ENCODE data around the gene SLC2A4. TPM values are rescaled to one million over a fixed set of nuclear protein-coding genes. Genes with fewer than 3 reads are reported as not detected.
"Not testable (repeated sequence)": the region's sequence is repeated elsewhere in the genome, so short reads cannot be mapped to it uniquely, and the experiment has no call there.

Gene SLC2A4
- total RNA-seq (2014; rRNA removed; shearing (Covaris generic)), result 0.06 TPM in 1 of 2 replicates, not detected in the other

DNA sequence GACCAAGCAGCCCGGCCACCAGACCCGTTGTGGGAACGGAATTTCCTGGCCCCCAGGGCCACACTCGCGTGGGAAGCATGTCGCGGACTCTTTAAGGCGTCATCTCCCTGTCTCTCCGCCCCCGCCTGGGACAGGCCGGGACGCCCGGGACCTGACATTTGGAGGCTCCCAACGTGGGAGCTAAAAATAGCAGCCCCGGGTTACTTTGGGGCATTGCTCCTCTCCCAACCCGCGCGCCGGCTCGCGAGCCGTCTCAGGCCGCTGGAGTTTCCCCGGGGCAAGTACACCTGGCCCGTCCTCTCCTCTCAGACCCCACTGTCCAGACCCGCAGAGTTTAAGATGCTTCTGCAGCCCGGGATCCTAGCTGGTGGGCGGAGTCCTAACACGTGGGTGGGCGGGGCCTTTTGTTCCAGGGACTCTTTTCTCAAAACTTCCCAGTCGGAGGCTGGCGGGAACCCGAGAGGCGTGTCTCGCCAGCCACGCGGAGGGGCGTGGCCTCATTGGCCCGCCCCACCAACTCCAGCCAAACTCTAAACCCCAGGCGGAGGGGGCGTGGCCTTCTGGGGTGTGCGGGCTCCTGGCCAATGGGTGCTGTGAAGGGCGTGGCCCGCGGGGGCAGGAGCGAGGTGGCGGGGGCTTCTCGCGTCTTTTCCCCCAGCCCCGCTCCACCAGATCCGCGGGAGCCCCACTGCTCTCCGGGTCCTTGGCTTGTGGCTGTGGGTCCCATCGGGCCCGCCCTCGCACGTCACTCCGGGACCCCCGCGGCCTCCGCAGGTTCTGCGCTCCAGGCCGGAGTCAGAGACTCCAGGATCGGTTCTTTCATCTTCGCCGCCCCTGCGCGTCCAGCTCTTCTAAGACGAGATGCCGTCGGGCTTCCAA lies at the start of gene SLC2A4:
TSS of gene SLC2A4 (plus strand) at position 645 of the 879 bp plus-strand sequence. CDS start at position 862, 217 bp downstream.
- DNase-seq (ENCODE audit: low read depth), result peak; percentile 98

- DNase-seq (ENCODE audit: low read depth), result no peak
Observed at GRCh38 chr17:7232114-7232513, 49.4 kb upstream of the SLC2A4 start.

GRCh38 chr17:7233701-7234082 lies 47.8 kb upstream of the SLC2A4 start:
- DNase-seq (ENCODE audit: low read depth), result no peak

DNA sequence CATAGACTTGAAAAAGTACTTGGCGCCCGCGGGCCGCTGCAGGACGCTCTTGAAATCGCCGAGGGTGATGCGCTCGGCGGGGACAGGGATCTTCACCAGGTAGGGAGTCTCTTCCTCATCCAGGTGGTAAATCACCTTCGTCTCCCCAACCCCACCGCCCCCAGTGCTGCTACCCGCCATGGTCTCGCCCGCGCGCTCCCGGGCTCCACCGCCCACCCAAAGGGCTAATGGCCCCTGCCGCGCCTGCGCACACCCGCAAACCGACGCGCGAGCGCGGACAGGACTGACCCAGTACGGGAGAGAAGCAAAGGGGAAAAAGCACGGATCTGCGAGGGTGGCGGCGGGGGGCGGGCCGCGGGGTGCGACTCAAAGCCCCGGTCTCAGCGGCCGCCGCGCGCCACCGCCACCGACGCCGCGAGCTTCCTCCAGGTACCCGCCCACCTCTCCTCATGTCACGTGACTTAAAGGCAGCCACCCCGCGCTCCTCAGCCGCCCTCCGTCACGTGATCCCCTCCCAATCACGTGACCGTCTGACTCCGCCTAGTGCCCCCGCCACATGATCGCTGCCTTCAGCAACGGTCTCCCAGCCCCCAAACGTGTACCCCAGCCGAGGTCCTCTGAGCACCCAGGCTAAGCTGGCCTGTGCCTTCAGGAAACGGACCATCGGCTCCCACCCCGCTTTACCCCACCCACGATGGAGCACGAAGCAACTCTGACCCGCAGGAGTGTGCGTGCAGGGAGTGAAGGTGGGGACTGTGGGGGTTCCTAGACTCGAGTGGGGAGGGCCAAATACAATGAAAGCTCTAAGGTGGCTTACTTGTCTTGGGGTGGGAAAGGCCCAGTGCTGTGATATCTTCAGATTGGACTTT lies 47.2 kb upstream of the SLC2A4 start, which contains the start of gene DVL2:
TSS of gene DVL2 (minus strand) at position 435 of the 869 bp plus-strand sequence. CDS start at position 180, 255 bp downstream.
- peak; percentile 98 for DNase-seq (ENCODE audit: low read depth)

DNA sequence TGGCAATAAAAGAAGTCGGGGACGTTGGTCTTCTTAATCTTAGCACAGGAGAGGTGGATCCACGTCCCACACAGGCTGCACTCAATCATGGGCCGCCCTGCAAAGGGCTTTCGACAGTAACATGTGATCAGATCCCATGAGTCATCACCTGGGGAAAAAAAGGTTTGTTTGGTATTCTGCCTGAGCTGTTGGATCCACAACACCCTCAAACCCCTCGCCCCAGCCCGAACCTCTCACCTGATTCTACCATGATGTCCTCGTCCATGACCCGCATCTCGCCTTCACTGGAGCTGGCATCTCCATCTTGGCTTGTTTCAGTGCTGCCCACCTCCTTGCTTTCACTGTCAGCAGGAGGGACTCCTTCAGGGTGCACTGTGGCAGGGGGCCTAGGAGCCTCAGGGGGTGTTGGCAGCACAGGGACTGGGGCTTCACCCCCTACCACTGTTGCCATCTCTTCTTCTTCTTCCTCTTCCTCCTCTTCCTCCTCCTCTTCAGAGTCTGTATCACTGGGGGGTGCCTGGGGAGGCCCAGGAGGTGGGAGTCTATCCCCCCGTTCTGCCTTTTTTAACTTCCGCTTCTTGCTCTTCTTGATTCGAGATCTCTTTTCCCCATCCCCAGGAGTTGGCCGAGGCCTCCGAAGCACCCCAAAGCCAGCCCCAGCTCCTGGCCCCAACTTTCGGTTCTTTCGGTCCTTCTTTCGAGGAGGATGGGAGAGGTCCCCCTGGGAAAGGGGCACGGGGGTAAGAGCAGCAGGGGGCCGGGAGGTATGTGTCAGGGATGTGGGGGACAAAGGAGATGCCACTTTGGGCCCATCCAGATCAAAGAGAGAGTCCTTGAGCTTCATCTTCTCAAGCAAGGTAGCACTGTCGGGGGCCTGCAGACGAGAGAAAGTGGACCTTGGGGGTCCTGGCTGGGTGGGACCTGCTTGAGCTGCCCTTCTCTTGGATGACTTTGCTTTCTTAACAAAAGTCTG lies 45.5 kb upstream of the SLC2A4 start:
- peak; percentile 59 for DNase-seq (ENCODE audit: low read depth)

- DNase-seq (ENCODE audit: low read depth), result no peak
Observed at GRCh38 chr17:7236808-7237207, 44.7 kb upstream of the SLC2A4 start.

DNA sequence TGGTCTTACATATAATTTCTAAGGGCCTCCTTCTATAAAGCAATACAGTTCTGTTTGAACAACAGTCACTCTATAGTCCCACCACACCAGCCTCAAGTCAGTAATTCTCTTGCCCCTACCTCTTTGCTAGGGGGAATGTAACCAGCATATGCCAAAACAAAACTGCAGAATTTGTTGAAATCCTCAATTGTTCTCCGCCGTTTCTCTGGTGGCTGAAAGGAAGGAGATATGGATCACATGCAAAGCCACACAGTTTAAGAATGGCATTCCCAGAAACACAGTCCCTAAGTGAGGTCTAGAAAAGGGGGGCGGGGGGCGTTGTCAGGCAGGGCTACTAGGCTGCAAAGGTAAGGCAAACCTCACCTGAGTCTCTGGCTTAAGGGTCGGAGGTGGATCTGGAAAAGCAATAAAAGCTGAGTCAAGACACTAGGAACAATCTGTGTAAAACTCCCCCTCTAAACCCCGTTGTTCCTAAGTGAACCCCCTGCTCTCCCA lies 44.2 kb upstream of the SLC2A4 start:
- DNase-seq (ENCODE audit: low read depth), result no peak

DNA sequence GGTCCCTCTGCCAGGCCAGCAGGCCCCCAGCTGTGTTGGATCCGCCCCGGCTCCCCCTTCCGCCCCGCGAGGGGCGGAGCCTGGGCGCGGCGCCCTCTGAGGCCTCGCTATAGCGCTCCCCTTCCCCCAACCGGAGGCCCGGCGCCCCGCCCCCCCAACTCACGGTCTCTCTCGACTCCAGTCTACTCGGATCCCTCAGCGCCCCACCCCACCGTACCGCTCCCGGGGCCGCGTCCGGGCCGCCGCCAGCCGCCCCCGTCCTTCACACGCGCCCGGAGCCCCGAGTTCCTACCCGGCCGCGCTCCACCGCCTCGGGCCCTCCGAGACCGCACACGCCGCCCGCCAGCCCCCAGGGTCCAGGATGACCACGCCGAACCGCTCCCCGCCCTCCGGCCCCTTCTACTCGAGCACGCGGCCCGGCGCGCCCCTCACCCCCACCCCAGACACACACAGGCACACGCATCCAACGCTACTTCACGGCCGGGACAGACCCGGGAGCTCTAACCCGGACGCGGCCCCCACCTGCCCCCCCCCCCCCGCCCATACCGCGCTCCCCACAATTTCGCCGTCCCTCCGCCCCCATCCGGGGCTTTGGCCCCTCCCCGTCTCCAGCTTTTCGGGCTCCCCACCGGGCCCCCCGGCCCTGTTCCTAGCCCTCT lies 43.6 kb upstream of the SLC2A4 start:
- peak; percentile 82 for DNase-seq (ENCODE audit: low read depth)

DNA sequence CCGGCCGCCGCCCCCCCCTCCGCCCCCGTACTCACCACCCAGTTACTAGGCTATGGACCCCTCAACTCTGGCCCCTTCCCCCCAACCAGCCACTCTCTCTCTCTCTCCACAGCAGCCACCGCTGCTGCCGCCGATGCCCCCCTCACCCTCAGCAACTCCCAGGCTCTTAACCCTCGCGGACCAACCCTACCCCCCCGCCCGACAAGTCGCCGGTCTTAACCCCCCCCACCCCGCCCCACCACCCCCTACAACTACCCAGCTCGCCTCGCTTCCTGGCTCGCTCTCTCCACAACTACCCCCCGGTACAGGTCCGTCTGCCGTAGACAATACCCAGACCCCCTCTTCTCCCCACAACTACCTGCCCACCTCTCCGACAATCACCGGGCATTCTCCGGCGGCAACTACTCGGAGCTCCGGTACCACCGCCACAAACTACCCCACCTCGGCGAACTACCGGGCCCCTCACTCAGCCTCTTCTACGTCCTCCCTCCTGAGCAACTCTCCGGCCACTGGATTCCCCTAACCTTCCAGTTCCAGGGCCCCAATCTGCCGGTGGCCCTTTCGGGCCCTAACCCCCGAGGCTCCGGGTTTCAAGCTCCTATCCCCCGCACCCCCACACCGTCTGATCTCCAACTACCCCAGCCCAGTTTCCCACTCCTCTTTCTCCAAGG lies 43.0 kb upstream of the SLC2A4 start:
- no peak for DNase-seq (ENCODE audit: low read depth)

DNA sequence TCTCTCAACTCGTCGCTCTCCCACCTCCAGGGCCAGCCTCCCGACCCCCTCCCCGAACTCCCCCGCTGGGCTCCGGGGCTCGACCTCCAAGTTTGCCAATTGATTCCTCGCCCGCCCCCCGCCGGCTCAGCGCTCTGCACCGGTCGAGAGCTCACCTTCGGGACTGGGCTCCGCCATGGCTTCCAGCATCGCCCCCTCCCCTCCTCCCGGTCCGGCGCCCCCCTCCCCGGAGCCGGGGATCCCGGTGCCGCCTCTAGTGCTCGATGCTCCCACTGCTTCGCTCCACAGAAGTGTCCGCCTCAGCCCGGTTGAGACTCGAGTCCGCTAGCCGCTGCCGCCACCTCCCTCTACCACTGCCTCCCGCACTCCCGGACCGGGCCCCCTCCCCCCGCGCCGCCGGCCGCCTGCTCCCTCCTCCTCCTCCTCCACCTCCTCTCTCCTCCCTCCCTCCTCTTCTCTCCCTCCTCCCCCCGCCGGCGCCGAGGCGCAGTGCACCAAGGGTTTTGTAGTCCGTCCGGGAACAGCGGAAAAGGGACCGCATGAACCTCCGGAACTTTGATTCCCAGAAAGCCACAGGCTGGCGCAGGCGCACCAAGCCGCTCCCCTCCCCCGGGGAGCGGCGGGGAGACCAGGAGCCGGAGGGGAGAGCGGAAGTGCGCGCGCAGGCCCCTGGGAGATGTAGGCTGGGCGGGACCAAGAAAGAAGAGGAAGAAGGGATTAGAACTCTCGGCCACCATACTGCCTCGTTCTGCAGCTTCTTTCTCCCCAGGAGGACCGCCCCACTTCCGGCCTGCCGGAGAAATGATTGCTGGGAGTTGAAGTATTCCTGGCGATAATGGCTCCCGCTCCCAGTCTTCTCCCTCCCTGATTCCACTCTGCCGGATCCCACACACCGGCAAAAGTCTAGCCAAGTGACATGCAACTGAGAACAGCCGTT lies 42.2 kb upstream of the SLC2A4 start, which contains the start of gene PHF23:
TSS of gene PHF23 (minus strand) at position 367 of the 937 bp plus-strand sequence. CDS start at position 189, 178 bp downstream.
- peak; percentile 99 for DNase-seq (ENCODE audit: low read depth)

GRCh38 chr17:7240375-7240774 lies 41.1 kb upstream of the SLC2A4 start:
- DNase-seq (ENCODE audit: low read depth), result no peak

DNA sequence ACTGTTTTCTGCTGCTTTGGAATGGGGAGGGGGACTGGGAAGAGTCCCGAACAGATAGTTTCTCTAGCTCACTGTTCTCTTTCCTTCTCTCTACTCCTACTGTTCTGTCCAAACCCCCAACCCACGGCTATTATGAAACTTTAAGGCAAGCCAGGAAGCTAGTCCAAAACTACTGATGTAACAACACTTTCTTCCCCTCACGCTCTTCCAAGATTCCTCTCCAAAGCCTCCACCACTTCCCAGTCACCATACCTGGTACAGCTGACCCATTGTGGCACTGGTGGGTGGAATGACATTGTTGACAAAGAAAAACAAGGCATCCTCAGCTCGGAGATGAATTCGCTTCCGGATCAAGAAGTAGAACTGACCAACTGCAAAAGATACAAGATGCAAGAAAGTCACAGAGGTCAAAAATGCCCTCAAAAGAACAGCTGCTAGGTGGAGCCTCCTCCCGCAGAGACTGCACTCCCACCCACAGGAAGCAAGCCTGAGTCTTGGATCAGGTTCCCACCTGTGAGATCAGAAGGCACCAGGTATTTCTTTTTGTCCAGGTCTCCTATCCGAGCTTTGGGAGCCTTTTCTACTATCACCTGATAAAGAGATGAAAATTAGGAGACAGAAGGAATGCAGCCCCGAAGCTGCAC lies 40.3 kb upstream of the SLC2A4 start:
- DNase-seq (ENCODE audit: low read depth), result no peak

- DNase-seq (ENCODE audit: low read depth), result peak; percentile 92
Observed at GRCh38 chr17:7241783-7242716, 39.5 kb upstream of the SLC2A4 start, which contains the start of gene GABARAP. GABARAP (minus strand) TSS chr17:7242449; CDS start chr17:7242330, 119 bp downstream.

DNA sequence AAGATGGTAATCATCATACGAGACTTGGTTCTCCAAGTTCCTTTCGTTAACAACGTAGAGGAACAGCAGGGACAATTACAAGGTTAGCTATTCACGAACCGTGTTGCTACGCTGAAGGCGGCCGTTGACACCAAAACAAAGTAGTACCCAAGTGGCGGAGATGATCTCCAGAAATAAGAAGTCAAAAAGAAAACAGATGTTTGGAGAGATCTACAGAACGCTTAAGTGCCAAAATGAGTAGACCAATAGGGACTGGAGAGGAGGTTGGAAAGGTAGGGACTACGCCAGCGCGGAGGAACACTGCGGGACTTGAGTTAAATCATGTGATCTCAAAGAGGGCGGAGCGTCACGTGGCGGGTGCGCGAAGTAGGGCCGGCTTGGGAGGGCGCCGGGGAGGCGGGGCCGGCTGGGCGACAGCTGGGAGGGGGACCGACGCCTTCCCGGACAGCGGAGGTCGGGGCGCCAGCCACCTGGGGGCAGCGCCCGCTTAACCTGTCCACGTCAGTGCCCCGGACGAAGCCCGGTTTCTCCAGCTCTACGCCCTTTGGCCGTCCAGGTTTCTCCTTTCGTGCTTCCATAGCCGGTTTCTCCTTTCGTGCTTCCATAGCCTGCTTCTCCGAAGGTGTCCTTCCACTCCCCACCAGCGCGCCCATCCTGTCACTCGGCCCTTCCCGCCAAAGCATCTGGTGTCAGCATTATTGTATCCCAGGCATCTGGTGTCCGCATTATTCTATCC lies 38.6 kb upstream of the SLC2A4 start:
- DNase-seq (ENCODE audit: low read depth), result peak; percentile 96

- no peak for DNase-seq (ENCODE audit: low read depth)
Observed at GRCh38 chr17:7243453-7243729, 38.1 kb upstream of the SLC2A4 start.

GRCh38 chr17:7243838-7244237 lies 37.7 kb upstream of the SLC2A4 start:
- DNase-seq (ENCODE audit: low read depth), result not testable (repeated sequence)

All from Daoy (cell line).